Stimulated activated naive CD8-positive, alpha-beta T cell treated with anti-CD3 and anti-CD28 coated beads, Interleukin-15, amount 100 ng/mL, for 72 hours (primary cell): Measurements from ENCODE around the gene NLRP6.
"Not testable (repeated sequence)": the region's sequence is repeated elsewhere in the genome, so short reads cannot be mapped to it uniquely, and the experiment has no call there.

ENCODE experiments used
- ATAC-seq: fragments of 150-1000 bp; cut with Tn5 transposase; 2 replicates; pipeline ENCODE4 v1.10.0; 2021; ENCODE audit warnings: mild to moderate bottlenecking, moderate library complexity
- DNase-seq, 2 donors: peaks; one replicate each; pipeline ENCODE4 v3.0.0; 2021 to 2022
- H3K27ac Mint-ChIP-seq, 2 donors: one replicate each; pipeline ENCODE4 v1.8.0; 2022; ENCODE audit warnings: mild to moderate bottlenecking in 2 of 2, mixed read lengths in 2 of 2, moderate library complexity in 2 of 2
- H3K27me3 Mint-ChIP-seq: one replicate; pipeline ENCODE4 v1.8.0; 2022; ENCODE audit warnings: mixed read lengths
- H3K4me1 Mint-ChIP-seq: one replicate; pipeline ENCODE4 v1.8.0; 2022; ENCODE audit warnings: mild to moderate bottlenecking, mixed read lengths
- H3K4me3 Mint-ChIP-seq, 2 donors: one replicate each; pipeline ENCODE4 v1.8.0; 2022; ENCODE audit warnings: mild to moderate bottlenecking in 2 of 2, mixed read lengths in 2 of 2, moderate library complexity in 1 of 2
- H3K9me3 Mint-ChIP-seq, 2 donors: one replicate each; pipeline ENCODE4 v1.8.0; 2022; ENCODE audit warnings: mixed read lengths in 2 of 2

Gene NLRP6

DNA sequence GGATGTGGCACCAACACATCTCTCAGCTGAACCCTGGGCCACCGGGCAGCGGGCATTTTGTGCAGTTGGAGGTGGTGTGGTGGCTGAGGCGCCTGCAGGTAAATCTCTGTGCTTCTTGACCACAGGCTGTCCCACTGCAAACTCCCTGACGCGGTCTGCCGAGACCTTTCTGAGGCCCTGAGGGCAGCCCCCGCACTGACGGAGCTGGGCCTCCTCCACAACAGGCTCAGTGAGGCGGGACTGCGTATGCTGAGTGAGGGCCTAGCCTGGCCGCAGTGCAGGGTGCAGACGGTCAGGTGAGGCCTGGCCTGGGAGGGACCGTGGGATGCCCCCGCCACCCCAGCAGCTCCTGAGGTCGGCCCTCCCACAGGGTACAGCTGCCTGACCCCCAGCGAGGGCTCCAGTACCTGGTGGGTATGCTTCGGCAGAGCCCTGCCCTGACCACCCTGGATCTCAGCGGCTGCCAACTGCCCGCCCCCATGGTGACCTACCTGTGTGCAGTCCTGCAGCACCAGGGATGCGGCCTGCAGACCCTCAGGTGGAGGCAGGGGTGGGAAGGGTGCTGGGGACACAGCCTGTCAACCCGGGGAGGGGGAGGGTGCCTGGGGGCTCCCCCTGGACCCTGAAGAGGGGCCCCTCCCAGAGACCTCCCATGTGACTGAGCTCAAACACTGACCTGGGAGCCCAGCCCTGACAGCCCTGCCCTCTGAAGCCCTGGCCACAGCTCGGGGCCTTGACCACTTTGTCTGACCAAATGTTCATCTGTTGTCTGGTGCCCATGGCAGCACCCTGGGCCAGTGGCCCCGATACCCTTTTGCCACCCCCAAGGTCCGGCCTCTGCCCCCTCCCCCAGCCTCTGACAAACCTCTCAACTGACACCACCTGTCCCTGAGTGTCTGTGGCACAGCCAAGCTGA is 6.2 kb downstream of the NLRP6 start:
- DNase-seq (peak; percentile 13), ATAC-seq (no peak)
- peak overlapping the region; percentile 10 to 89 for H3K4me3 Mint-ChIP-seq
- H3K27me3 Mint-ChIP-seq: peaks cover 18% of the 10 kb centered on the region
- H3K27ac Mint-ChIP-seq: peak overlapping the region in 1 of 2 donors; percentile 95
- peaks cover 74% of the 10 kb centered on the region for H3K4me1 Mint-ChIP-seq
- H3K9me3 Mint-ChIP-seq: no peaks in the 10 kb centered on the region

GRCh38 chr11:285021-285893 is 7.0 kb downstream of the NLRP6 start:
- peaks cover 83% of the 10 kb centered on the region for H3K4me1 Mint-ChIP-seq
- no peaks in the 10 kb centered on the region for H3K9me3 Mint-ChIP-seq
- peak overlapping the region; percentile 7 to 89 for H3K4me3 Mint-ChIP-seq
- ATAC-seq: no peak
- peaks cover 18% of the 10 kb centered on the region for H3K27me3 Mint-ChIP-seq
- no peak overlapping the region for H3K27ac Mint-ChIP-seq
- peak in 1 of 2 donors; percentile 9 for DNase-seq

DNA sequence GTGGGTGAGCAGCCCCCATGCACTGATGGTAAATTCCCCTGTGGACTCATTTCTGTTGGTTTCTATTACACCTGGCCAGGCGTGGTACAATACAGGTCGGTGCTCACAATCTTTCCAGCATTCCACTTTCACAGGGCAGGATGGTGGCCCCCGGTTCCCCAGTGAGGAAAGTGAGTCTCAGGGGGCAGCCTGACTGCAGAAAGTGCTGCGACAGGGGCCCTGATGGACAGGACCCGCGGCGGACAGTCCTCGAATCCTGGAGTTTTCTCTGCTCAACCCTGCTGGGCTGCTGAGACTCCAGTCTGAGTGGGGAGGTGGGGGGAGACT is 7.7 kb downstream of the NLRP6 start:
- H3K27ac Mint-ChIP-seq: peak overlapping the region in 1 of 2 donors; percentile 100
- H3K4me1 Mint-ChIP-seq: peaks cover 86% of the 10 kb centered on the region
- H3K9me3 Mint-ChIP-seq: no peaks in the 10 kb centered on the region
- peaks cover 16% of the 10 kb centered on the region for H3K27me3 Mint-ChIP-seq
- DNase-seq (no peak), ATAC-seq (no peak)
- peak overlapping the region in 1 of 2 donors; percentile 89 for H3K4me3 Mint-ChIP-seq

- peak; percentile 7 for ATAC-seq
- H3K4me3 Mint-ChIP-seq: peak overlapping the region; percentile 95 to 100
- peak; percentile 70 to 81 for DNase-seq
- H3K27me3 Mint-ChIP-seq, H3K9me3 Mint-ChIP-seq: not testable (repeated sequence)
- H3K27ac Mint-ChIP-seq: peak overlapping the region; percentile 98 to 100
- H3K4me1 Mint-ChIP-seq: peaks cover 86% of the 10 kb centered on the region
Measured at GRCh38 chr11:286977-287820, 9.0 kb downstream of the NLRP6 start.

- Mint-ChIP-seq H3K4me3 (peak overlapping the region; percentile 95 to 100), H3K9me3 (no peaks in the 10 kb centered on the region), H3K27me3 (no peaks in the 10 kb centered on the region), H3K4me1 (peaks cover 86% of the 10 kb centered on the region), H3K27ac (peak overlapping the region; percentile 98 to 100)
- DNase-seq (peak in 1 of 2 donors; percentile 74), ATAC-seq (peak; percentile 62)
Measured at GRCh38 chr11:287821-288477, 9.7 kb downstream of the NLRP6 start.

- peaks cover 85% of the 10 kb centered on the region for H3K4me1 Mint-ChIP-seq
- peak within 1 kb of the TSS; percentile 95 to 100 for H3K4me3 Mint-ChIP-seq
- ATAC-seq (peak; percentile 38), DNase-seq (peak in 1 of 2 donors; percentile 64)
- H3K27me3 Mint-ChIP-seq: no peaks in the 10 kb centered on the region
- H3K9me3 Mint-ChIP-seq: no peaks in the 10 kb centered on the region
- H3K27ac Mint-ChIP-seq: peak within 1 kb of the TSS; percentile 98 to 100
Measured at GRCh38 chr11:288478-289397, 10.5 kb downstream of the NLRP6 start, which contains the start of gene PGGHG. Gene PGGHG (plus strand): TSS chr11:289126. CDS start chr11:289817, 691 bp downstream.

- H3K27ac Mint-ChIP-seq: peak overlapping the region; percentile 91 to 99
- peak overlapping the region; percentile 91 to 95 for H3K4me3 Mint-ChIP-seq
- no peaks in the 10 kb centered on the region for H3K27me3 Mint-ChIP-seq
- no peaks in the 10 kb centered on the region for H3K9me3 Mint-ChIP-seq
- ATAC-seq (peak; percentile 14), DNase-seq (peak in 1 of 2 donors; percentile 34)
- H3K4me1 Mint-ChIP-seq: peaks cover 87% of the 10 kb centered on the region
Measured at GRCh38 chr11:289398-289711, 11.1 kb downstream of the NLRP6 start.

GRCh38 chr11:289712-290620 is 11.8 kb downstream of the NLRP6 start:
- peak in 1 of 2 donors; percentile 43 for DNase-seq
- Mint-ChIP-seq H3K4me1 (peaks cover 88% of the 10 kb centered on the region), H3K9me3 (no peaks in the 10 kb centered on the region), H3K27me3 (no peaks in the 10 kb centered on the region), H3K27ac (peak overlapping the region; percentile 91 to 99), H3K4me3 (peak overlapping the region; percentile 91 to 95)
- ATAC-seq: peak; percentile 10

GRCh38 chr11:290621-291231 is 12.5 kb downstream of the NLRP6 start:
- H3K4me1 Mint-ChIP-seq: peaks cover 88% of the 10 kb centered on the region
- peak in 1 of 2 donors; percentile 23 for DNase-seq
- peak overlapping the region; percentile 2 to 99 for H3K27ac Mint-ChIP-seq
- H3K9me3 Mint-ChIP-seq: no peaks in the 10 kb centered on the region
- no peaks in the 10 kb centered on the region for H3K27me3 Mint-ChIP-seq
- peak overlapping the region; percentile 91 to 95 for H3K4me3 Mint-ChIP-seq
- no peak for ATAC-seq

- peak overlapping the region; percentile 33 to 99 for H3K27ac Mint-ChIP-seq
Measured at GRCh38 chr11:291281-292210, 13.3 kb downstream of the NLRP6 start.

GRCh38 chr11:292211-293121 is 14.3 kb downstream of the NLRP6 start:
- no peaks in the 10 kb centered on the region for H3K27me3 Mint-ChIP-seq
- H3K4me3 Mint-ChIP-seq: peak overlapping the region; percentile 15 to 50
- ATAC-seq (no peak), DNase-seq (no peak)
- peak overlapping the region in 1 of 2 donors; percentile 27 for H3K27ac Mint-ChIP-seq
- H3K4me1 Mint-ChIP-seq: peaks cover 88% of the 10 kb centered on the region
- H3K9me3 Mint-ChIP-seq: no peaks in the 10 kb centered on the region

More at GRCh38 chr11:291281-292210, 13.3 kb downstream of the NLRP6 start:
- DNase-seq (no peak), ATAC-seq (no peak)
- Mint-ChIP-seq H3K27me3 (no peaks in the 10 kb centered on the region), H3K9me3 (no peaks in the 10 kb centered on the region), H3K4me1 (peaks cover 88% of the 10 kb centered on the region), H3K4me3 (peak overlapping the region; percentile 91 to 95)
